ENCODE measurements around the gene SPATA31D1. TPM values are rescaled to one million over a fixed set of nuclear protein-coding genes. Genes with fewer than 3 reads are reported as not detected.
"Not testable (repeated sequence)": the region's sequence is repeated elsewhere in the genome, so short reads cannot be mapped to it uniquely, and the experiment has no call there.

Gene SPATA31D1
- not detected in 2 replicates for total RNA-seq

GRCh38 chr9:81988472-81988871, at the start of gene SPATA31D1:
TSS of gene SPATA31D1 (plus strand) at chr9:81988772. CDS start at chr9:81988819, 47 bp downstream.
- DNase-seq: not testable (repeated sequence)

DNA sequence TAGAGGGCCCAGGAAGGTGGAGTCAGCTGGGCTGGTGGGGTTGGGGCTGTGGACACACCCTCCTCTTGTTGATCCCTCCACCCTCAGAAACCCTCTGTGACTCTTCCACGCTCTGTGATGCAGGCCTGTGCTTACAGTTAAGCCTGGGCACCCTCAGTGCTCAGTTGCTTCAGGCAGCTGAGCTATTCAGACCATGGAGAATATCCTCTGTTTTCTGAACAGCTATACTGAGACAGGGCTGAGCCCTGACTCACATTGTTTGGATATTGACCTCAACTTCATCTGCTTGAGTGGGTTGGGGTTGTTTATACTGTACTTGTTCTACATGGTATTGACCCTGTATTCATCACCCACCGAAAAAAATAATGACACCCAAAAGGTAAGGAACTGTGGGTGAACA, 45.2 kb upstream of the SPATA31D1 start, which contains the start of gene SPATA31D3:
Gene SPATA31D3, plus strand, starts transcription at position 108 of the 400 bp plus-strand sequence. Its CDS starts 86 bp downstream, at position 194.
- DNase-seq: not testable (repeated sequence)

DNA sequence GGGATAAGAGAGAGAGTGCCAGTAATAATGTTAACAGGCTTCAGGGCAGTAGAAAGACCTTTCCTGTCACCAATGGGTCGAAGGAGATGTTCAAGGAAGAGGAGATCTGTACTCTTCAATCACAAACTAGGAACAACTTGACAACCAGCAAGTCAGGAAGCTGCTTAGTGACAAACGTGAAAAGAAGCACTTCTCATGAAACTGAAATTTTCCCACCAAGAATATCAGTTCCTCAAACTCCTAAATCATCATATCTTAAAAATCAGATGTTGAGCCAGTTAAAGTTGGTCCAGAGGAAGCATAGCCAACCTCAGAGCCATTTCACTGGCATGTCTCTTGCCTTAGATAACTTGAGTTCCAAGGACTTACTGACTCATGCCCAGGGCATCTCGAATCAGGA, 39.9 kb upstream of the SPATA31D1 start:
- not testable (repeated sequence) for DNase-seq

DNA sequence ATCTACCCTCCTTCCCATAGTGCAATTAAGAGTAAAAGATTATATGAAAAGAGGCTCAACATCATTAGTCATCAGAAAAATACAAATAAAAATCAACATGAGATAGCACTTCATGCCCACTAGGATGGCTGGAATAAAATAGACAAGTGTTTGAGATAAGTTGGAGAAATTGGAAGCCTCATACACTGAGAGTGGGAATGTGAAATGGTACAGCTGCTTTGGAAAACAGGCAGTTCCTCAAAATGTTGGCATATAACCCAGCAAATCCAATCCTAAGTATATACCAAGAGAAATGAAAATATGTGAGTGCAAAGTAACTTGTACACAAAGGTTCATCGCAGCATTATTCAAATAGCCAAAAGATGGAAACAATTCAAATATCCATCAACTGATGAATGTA, 35.5 kb upstream of the SPATA31D1 start:
- no peak for DNase-seq

GRCh38 chr9:81955625-81956024, 32.9 kb upstream of the SPATA31D1 start:
- DNase-seq: no peak

DNA sequence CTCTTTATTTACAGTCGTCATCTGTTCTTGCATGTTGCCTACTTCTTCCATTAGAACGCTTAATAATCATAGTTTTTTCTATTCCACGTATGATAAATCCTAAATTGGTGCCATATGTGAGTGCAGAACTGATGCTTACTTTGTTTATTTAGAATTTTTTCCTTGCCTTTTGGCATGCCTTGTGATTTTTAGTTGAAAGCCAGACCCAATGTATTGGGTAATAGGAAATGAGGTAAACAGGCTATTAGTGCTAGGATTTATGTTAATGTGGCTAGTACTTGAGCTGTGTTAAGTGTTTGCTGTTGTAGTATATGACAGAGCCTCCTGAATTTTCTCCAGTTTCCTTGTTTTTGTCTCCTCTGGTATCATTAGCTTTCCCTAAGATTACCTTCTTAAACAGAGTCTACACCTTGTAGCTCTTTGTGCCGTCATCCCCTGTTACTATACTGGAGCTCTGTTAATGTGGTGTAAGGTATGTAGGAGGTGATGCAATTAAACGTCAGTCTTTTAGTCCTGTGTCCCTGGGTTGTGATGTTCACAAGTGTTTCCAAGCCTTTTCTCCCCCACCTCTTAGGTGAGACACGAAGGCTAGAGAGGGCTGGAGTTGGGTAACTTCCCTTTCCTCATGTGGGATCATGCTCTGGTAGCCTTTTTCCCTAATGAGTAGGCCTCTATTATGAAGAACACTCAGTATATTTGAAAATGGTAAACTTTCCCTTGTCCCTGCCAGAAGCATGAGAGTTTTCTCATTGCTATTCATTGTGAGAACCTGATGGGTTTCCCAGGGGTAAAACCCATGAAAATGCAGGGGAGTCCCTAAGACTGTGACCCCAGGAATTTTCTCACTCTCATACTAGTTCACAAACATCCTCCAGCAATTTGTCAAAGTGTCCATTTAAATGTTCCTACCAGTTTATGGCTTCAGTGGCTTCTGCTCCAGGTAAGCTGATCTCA, 24.1 kb upstream of the SPATA31D1 start:
- DNase-seq: no peak

- no peak for DNase-seq
Measured at GRCh38 chr9:81968026-81968425, 20.5 kb upstream of the SPATA31D1 start.

- DNase-seq: no peak
Measured at GRCh38 chr9:81969971-81970370, 18.6 kb upstream of the SPATA31D1 start.

GRCh38 chr9:81971727-81972126, 16.8 kb upstream of the SPATA31D1 start:
- DNase-seq: no peak

GRCh38 chr9:81974764-81975163, 13.8 kb upstream of the SPATA31D1 start:
- DNase-seq: no peak

- no peak for DNase-seq
Measured at GRCh38 chr9:81976351-81976750, 12.2 kb upstream of the SPATA31D1 start.

- DNase-seq: no peak
Measured at GRCh38 chr9:81979196-81979595, 9.4 kb upstream of the SPATA31D1 start.

- no peak for DNase-seq
Measured at GRCh38 chr9:81980568-81980967, 8.0 kb upstream of the SPATA31D1 start.

- no peak for DNase-seq
Measured at GRCh38 chr9:81981883-81982282, 6.7 kb upstream of the SPATA31D1 start.

DNA sequence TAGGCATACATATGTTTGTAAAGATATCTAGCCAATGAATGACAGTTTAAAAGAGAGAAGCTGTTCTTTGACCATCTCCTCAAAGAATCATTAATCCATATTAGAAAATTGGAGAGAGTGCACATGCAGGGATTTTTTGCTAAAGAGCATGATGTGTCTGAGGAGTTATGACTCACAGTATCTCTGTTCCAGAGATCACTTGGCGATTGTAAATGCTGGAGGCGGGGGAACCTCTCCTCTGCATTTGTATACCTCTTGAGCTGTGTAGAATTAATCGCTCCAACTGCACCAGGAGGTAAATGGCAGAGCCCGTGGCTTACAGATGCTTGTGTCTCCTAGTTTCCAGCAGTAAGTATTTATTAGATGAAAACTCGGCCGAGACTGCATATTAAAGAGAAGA, 3.6 kb upstream of the SPATA31D1 start:
- no peak for DNase-seq

DNA sequence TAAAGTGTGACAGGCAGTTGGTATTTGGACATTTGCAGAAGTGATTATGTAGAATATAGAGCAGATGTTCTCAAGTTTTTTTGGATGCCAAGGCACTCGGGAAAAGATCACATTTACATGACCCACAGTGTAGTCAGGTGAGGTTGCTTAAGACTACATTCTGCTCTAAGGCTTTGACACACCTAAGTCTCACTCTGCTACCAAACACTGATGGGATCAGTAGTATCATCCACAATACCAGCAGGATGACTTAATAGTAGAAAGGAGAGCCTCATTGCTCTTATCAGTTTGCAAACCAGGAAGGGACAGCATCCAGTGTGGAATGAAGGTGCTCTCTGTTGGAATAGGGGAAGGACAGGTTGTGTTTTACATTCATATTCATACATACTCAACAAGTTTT, 2.5 kb upstream of the SPATA31D1 start:
- DNase-seq: no peak

DNA sequence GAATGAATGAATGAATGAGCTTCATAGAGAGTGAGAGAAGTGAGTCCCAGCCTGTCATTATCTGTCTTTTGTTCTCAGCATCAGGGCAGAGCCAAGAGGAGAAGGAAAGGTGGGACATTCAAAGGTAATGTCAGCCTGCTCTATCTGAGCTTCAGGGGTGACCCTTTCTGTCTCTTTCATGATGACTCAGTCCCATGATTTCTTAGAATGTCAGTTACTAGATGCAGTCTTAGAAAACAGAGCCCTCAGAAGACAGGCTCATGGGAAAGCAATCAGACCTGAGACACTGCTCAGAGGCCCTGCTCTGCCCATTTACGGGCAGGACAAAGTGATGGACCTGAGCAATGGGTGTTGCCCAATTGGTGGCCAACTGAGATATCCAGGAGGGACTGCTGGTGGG, 1.1 kb downstream of the SPATA31D1 start:
- DNase-seq: no peak

DNA sequence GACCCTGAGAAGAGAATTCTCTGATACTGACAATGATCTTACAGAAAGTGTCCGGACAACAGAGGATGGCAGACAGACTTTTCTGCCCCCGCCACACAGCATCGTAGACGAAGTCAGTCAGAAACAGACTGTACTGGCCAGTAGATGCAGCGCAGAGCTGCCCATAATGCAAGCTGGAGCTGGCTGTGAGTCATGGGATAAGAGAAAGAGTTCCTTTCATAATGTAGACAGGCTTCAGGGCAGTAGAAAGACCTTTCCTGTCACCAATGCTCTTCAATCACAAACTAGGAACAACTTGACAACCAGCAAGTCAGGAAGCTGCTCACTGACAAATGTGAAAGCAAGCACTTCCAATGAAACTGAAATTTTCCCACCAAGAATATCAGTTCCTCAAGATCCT, 5.1 kb downstream of the SPATA31D1 start:
- no peak for DNase-seq

GRCh38 chr9:81999806-82000205, 11.2 kb downstream of the SPATA31D1 start:
- DNase-seq: no peak

GRCh38 chr9:82010711-82011110, 22.1 kb downstream of the SPATA31D1 start:
- no peak for DNase-seq

DNA sequence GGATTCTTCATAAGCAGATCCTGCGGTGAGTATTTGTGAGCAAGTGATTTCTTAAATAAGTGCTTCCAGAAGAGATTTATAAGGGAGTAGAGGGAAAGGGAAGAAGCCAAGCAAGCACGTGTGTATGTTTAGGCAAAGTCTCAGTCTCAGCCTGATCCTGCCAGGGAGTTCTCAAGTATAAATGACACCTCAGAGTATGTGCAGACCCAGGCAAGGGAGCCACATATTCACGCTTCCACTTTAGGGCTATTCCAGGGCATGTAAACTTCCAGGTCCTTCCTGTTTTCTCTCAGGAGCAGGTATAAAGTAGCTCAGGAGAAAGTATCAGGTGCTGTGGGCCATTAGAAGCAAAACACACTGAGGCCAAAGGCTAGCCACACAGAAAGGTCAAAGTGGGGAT, 22.6 kb downstream of the SPATA31D1 start:
- no peak for DNase-seq

DNA sequence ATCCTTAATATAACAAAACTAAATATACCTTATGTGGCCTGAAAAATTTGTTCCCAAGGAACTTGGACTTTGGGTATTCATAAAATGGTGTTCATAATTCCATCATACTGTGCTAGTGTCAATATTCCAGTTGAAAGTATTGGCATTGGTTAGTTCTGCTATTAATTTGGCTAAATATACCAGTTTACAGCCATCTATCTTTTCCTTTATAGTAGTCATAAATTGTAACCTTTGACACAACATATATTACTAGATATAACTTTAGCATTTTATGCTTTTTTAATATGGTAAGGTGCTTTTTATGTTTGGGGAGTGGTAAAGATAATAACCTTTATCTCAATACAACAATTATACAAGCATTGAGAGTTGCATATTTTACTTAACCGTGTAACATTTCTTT, 23.7 kb downstream of the SPATA31D1 start:
- DNase-seq: no peak

- no peak for DNase-seq
Measured at GRCh38 chr9:82020331-82020730, 31.8 kb downstream of the SPATA31D1 start.

DNA sequence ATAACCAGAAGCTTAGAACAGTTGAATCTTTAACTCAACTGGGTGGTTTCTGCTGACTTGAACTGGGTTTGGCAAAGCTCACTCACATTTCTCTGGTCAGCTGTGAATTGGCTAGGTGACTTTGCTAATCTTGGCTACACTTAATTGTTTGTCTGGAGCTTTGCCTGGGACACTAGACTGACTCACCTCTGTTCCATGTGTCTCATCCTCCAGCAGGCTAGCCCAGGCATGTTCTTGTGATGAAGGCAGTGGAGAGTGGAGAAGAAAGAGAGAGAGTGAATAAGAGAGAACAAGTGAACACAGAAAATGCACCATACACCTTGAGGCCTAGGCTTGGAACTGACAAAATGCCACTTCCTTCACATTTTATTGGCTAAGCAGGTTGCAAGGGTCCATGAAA, 32.6 kb downstream of the SPATA31D1 start:
- DNase-seq: peak; percentile 34
